ENCODE measurements around the gene WARS2. TPM values are rescaled to one million over a fixed set of nuclear protein-coding genes. Genes with fewer than 3 reads are reported as not detected.

Gene WARS2
- total RNA-seq, 1 donor from 2014 or later, result 10.7 TPM

DNA sequence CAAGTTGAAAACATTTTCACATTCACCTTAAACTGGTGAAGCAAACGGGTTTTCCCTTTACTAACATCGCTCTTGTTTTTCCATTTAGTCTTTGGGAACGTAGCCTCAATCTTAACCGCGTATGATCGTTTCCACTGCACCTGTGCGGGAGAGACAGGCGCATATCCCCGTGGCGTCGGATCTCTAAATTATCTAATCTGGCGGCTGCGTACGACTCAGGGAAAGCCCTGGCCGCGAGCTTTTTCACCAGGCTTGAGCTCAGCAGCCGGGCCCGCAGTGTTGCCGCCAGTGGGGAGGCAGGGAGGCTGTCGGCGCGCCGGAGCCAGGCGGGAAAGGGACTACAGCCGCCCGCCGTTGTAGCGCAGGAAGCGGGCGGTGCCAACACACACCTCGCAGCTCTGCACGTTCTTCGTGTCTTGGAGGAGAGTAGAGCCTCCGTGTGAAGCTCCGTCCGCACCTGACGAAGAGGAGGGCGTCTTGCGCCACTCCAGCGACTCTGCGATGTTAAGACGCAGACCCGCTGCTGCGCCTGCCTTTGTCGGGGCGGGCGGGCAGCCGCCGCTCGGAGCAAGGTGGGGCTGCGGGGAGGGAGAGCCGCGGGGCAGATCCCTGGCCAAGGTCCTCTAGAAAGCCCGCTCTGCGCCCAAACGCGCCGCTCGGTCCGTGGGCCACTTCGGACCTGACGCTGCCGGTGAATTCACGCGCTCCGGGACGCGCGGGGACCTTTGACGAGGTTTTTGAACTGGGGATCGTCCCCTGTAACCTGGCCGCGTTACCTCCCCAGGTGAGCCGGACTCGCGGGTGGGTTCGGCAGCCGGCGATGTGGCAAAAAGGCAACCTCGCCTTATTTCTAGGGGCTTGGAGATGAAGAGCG is 133.8 kb downstream of the WARS2 start:
- intact Hi-C loops (cut with DNase I), result loop anchor here (10.0 kb wide), 1 partner anchor 782 kb away; no protein-coding TSS in a partner anchor
- no peak for DNase-seq (ENCODE audit: low spot score)

- DNase-seq (ENCODE audit: low spot score), result no peak
- intact Hi-C loops (cut with DNase I), result loop anchor here (10.0 kb wide), 1 partner anchor 781 kb away; no protein-coding TSS in a partner anchor
Observed at GRCh38 chr1:119005724-119006405, 134.6 kb downstream of the WARS2 start.

DNA sequence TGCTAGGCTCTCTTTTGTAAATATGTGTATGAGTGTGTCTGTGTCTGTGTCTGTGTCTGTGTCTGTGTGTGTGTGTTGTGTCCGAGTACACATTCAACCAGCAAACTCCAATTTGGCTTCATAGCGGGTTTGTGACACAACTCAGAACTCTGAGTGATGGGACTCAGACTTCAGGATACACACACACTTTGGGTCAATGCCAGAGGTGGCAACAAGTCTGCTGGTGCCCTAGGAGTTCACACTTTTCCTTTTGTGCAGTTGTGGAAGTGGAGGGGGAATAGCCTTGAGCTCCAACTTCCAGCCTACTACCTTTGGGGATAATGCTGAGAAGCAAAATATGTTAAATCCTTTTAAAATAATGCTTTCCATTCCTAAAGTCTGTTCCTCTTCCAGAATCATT is 135.7 kb downstream of the WARS2 start:
- no peak for DNase-seq (ENCODE audit: low spot score)
- intact Hi-C loops (cut with DNase I), result loop anchor here (10.0 kb wide), 1 partner anchor 780 kb away; no protein-coding TSS in a partner anchor

GRCh38 chr1:119004129-119004527 is 136.3 kb downstream of the WARS2 start:
- DNase-seq (ENCODE audit: low spot score), result no peak
- intact Hi-C loops (cut with DNase I), result loop anchor here (10.0 kb wide), 1 partner anchor 779 kb away; no protein-coding TSS in a partner anchor

GRCh38 chr1:119003413-119004128 is 136.9 kb downstream of the WARS2 start:
- no peak for DNase-seq (ENCODE audit: low spot score)
- intact Hi-C loops (cut with DNase I), result loop anchor here (10.0 kb wide), 1 partner anchor 779 kb away; no protein-coding TSS in a partner anchor

GRCh38 chr1:119002028-119002686 is 138.3 kb downstream of the WARS2 start:
- no peak for DNase-seq (ENCODE audit: low spot score)
- intact Hi-C loops (cut with DNase I), result loop anchor here (10.0 kb wide), 1 partner anchor 777 kb away; no protein-coding TSS in a partner anchor

DNA sequence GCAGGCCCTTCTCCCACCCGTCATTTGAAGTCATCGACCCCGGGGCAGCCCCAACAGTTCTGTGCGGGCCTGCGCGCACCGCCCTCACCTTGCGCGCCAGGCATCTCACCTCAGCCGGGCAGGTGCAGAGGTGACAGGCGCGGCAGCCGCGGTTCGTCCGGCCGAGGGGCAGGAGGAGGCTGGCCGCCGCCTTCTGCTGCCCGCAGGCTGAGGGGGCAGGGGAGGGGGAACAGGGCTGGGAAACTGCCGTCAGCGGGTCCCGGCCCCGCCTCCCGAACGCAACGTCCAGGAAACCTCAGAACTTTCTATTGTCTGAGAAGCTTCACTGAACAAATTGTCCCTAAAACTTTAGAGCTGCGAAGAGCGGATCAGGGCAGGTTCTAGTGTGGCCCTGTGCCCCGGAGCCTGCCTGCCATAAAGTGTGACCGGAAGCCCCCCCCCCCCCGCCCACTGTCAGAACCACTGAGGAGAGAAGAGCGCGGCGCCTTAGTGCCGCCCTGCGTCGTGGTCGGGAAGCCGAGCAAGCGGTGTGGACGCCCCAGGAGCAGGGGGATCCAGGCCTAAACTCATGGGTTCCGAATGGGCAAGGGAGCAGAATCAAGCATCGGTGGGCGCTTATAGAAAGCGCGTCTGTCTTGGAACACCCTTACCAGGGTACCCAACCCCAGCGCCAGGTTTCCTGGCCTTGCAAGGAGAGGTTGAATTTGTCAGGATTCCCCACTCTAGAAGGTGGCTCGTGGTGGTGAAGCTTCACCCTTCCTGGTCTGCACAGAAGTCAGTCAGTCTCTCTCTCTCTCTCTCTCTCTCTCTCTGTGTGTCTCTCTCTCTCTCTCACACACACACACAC is 139.0 kb downstream of the WARS2 start:
- DNase-seq (ENCODE audit: low spot score), result no peak
- intact Hi-C loops (cut with DNase I), result loop anchor here (10.0 kb wide), 1 partner anchor 777 kb away; no protein-coding TSS in a partner anchor

DNA sequence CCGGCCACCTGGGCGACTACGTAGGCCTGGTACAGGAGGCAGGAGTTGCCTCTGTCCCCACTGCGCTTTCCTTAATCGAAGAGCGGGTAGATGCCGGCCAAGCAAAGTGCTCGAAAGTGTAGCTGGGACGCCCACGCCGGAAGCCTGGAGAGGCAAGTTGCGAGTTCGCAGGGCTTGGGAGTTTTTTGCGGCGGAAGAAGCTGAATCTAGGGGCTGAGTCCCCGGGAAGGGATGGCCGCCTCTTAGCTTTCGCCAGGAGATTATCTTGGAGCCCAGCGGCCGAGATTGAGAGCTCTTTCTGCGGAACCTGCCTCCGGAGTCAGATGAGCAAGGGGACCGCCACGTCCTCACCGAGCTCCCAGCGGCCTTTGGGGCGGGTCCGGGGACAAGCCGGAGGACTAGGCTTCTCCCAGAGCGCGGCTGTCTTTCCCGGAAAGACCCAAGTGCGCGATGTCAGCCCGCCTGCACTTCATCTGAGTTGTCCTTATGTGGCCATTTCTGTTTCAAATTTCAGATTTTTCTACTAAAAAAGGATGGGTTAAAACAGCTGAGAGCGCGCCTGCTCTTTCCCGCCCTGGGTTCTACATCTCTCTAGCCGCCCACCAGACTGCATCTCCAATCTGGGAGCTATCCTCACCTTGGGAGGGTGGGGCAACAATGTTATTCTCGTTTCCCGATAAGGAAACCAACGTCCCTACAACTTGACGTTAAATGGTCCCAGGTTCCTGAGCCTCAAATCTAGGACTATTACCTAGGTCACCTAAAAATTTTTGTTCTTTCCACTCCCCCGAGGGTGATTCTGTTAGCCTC is 139.9 kb downstream of the WARS2 start:
- DNase-seq (ENCODE audit: low spot score), result no peak
- intact Hi-C loops (cut with DNase I), result loop anchor here (10.0 kb wide), 1 partner anchor 776 kb away; no protein-coding TSS in a partner anchor

DNA sequence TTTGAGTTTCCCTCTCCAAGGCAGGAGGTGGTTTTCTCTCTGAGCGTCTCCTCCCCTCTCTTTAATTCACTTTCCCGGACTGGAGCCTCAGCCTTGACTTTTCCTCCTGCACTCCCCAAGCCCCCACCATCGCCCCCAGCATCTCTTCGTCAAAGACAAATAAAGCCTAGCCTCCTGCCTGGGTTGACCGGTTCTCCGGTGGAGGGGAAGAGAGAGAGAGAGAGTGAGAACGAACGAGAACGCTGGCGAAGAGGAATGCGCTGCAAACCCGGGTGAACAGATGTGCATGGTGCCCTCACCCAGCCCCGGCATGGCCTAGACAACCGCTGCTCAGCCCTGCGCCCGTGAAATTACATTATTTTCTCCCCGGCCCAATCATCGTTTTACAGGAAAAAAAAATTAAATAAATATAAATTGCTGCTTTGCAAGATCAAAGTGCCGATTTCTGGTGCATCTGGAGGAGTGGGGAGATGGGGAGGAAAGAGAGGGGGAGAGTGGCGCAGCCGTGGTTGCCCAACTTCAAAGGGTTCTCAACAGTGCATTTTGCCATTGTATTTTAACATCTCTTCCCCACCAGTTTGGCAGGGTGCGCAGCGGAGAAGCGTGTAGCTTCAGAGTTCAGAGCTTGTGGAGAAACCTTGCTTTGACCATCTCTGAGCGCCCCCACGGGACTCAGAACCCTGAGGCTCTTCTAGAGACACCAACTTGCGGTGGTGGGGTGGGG is 140.9 kb downstream of the WARS2 start:
- intact Hi-C loops (cut with DNase I), result loop anchor here (10.0 kb wide), 1 partner anchor 775 kb away; no protein-coding TSS in a partner anchor
- no peak for DNase-seq (ENCODE audit: low spot score)

DNA sequence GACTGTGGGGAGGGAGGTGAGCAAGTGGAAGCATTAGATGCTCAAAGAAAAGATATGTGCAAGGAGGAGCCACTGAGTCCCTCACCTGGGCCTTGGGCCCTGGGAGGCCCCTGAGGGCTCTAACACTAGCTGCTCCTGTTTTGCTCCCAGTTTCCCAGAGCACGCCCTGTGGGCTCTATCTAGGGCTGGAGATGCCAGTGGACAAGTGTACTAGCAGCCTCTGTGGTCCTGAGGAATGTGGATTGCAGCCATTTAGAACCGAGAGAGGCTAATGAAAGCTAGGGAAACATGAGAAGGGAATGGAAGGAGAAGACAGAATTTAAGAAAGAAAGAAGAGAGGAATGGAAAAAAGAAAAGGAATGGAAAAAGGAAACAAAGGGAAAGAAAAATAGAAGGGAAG is 142.3 kb downstream of the WARS2 start:
- intact Hi-C loops (cut with DNase I), result no loop called here
- no peak for DNase-seq (ENCODE audit: low spot score)

- DNase-seq (ENCODE audit: low spot score), result no peak
- intact Hi-C loops (cut with DNase I), result no loop called here
Observed at GRCh38 chr1:118997225-118997624, 143.2 kb downstream of the WARS2 start.

DNA sequence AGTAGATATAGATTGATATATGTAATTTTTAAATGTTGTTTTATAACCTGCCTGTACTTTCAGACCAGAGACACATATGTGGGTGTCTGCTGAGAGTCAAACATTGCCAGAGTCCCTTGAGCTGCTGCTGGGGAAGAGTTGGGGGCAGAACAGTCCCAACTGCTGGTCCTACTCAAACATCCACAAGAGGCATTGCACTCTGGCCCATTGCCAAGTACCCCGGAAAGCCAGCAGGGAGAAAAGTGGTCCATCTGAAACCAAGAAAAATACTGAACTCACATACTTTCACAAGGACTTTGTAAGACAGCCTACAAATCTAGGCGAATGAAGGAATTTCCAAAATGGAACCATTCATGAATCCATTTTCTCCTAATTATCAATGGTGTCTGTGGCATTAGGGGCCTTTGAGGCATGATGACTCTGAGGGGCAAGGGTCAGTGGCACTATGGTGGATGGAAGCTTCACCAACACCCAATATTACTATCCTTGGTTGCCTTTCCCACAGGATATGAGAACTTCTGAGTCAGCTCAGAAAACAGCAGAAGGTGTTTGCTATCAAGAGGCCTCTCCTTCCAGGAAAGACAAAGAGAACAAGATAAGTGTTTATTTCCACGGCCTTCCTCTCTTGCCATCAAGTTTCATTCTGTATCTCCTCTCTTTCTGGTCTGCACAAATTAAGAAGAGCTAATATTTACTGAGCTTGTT is 145.0 kb downstream of the WARS2 start:
- DNase-seq (ENCODE audit: low spot score), result no peak
- intact Hi-C loops (cut with DNase I), result no loop called here

DNA sequence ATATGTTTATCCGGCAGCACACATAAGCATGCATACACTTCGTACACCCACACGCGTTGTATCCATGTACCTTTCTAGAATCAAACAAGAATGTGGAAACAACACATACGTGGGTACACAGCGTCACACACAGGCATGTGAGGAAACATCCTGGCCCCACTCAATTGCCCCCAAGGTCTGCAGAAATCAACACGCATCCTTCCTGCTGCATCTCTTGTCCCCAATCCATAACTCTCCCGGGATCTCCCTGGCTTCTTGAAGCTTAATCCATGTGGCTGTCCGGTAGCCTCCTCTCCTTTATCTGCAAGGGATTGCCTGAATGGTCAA is 146.8 kb downstream of the WARS2 start:
- intact Hi-C loops (cut with DNase I), result no loop called here
- DNase-seq (ENCODE audit: low spot score), result no peak

GRCh38 chr1:118992868-118993699 is 147.4 kb downstream of the WARS2 start:
- no peak for DNase-seq (ENCODE audit: low spot score)
- intact Hi-C loops (cut with DNase I), result no loop called here

DNA sequence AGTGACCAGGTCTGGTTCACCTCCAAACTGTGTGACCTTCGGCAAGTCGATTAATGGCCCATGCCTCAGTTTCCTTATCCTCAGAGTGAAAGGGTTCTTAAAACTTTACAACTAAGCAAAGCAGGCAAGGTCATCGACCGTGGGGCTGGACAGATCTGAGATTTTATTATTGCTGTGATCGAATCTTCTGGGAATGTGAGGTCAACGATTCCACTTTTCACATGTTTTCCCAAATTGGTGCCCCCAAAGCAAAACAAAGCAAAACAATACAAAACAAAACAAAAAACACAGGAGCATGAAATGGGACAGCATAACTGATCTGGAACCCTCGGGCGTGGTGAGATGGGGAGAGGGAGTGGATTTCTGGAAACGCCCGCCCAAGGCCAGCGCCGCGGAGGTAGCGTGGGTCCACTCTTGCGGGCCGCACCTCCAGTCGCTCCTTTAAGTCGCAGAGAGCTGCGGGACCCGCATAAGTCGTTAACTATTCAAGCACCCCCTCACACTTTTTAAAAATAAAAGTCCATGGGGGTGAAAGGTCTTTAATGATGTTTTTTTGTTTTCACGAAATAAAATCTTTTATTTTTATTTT is 148.1 kb downstream of the WARS2 start:
- intact Hi-C loops (cut with DNase I), result no loop called here
- DNase-seq (ENCODE audit: low spot score), result no peak

Data from cardiac septum (tissue), 1 donor.